DOHH2 (cell line): ENCODE results near the gene CFAP97.

Experiments used
- H3F3A ChIP-seq: fragments of 200-600 bp; sonication (generic), shearing (Covaris generic); 2 replicates; pipeline ENCODE4 v1.6.0; 2016; ENCODE audit warnings: antibody characterized with exemption, mild to moderate bottlenecking; ENCODE audit not compliant: control insufficient read depth, insufficient read depth
- H3K27ac ChIP-seq: fragments of 200-600 bp; sonication (generic); 2 replicates; pipeline ENCODE4 v1.5.1; 2014; ENCODE audit warnings: low read depth, mild to moderate bottlenecking, low read length, moderate library complexity
- H3K27me3 ChIP-seq: fragments of 200-600 bp; sonication (generic); 2 replicates; pipeline ENCODE4 v1.6.1; 2014; ENCODE audit warnings: mild to moderate bottlenecking, low read length, mixed read lengths; ENCODE audit not compliant: control insufficient read depth
- H3K36me3 ChIP-seq: fragments of 200-600 bp; sonication (generic); 2 replicates; pipeline ENCODE4 v1.6.1; 2014; ENCODE audit warnings: mild to moderate bottlenecking, low read length, moderate library complexity, mixed read lengths; ENCODE audit not compliant: control insufficient read depth
- H3K4me1 ChIP-seq: fragments of 200-600 bp; sonication (generic); 2 replicates; pipeline ENCODE4 v1.6.1; 2014; ENCODE audit warnings: mild to moderate bottlenecking, low read length, mixed read lengths; ENCODE audit not compliant: control insufficient read depth
- H3K4me2 ChIP-seq: fragments of 200-600 bp; sonication (generic); 2 replicates; pipeline ENCODE4 v1.6.0; 2014; ENCODE audit warnings: mild to moderate bottlenecking, low read length, moderate library complexity
- H3K4me3 ChIP-seq: fragments of 200-600 bp; sonication (generic); 2 replicates; pipeline ENCODE4 v1.5.1; 2014; ENCODE audit warnings: mild to moderate bottlenecking, low read length, mixed read lengths
- H3K79me2 ChIP-seq: fragments of 200-600 bp; sonication (generic); 2 replicates; pipeline ENCODE4 v1.6.1; 2014; ENCODE audit warnings: mild to moderate bottlenecking, low read length, mixed read lengths; ENCODE audit not compliant: control insufficient read depth
- H3K9me2 ChIP-seq: fragments of 200-600 bp; sonication (generic); replicated peaks from 2 replicates; pipeline ENCODE4 v1.6.1; 2014; ENCODE audit warnings: mild to moderate bottlenecking, low read length, mixed read lengths; ENCODE audit not compliant: control insufficient read depth
- H3K9me3 ChIP-seq: fragments of 200-600 bp; sonication (generic); 2 replicates; pipeline ENCODE4 v1.6.1; 2014; ENCODE audit warnings: antibody characterized with exemption, low read length, mixed read lengths; ENCODE audit not compliant: control insufficient read depth, insufficient read depth
- H4K20me1 ChIP-seq: fragments of 200-600 bp; sonication (generic); 2 replicates; pipeline ENCODE4 v1.6.0; 2014; ENCODE audit warnings: low read depth, mild to moderate bottlenecking, antibody characterized with exemption, low read length, moderate library complexity; ENCODE audit not compliant: control insufficient read depth, insufficient read depth
- EZH2phosphoT487 ChIP-seq: fragments of 200-600 bp; sonication (generic); IDR thresholded peaks from 2 replicates; pipeline ENCODE4 v1.6.1; 2017; ENCODE audit warnings: borderline replicate concordance, mild to moderate bottlenecking, antibody characterized with exemption, low read length, moderate library complexity, mixed read lengths
- TF ChIP-seq, protein P1 (sequence below): fragments of 200-600 bp; sonication (generic); IDR thresholded peaks from one replicate; pipeline ENCODE4 v1.5.1; 2014; ENCODE audit warnings: antibody characterized with exemption, mild to moderate bottlenecking, low read depth, low read length; ENCODE audit not compliant: poor library complexity, severe bottlenecking

Gene CFAP97

GRCh38 chr4:185225940-185226339 lies 22.1 kb upstream of the CFAP97 start:
- H3K4me2 ChIP-seq, result no peak overlapping the region
- H3K27ac ChIP-seq, result no peak overlapping the region
- H3K9me3 ChIP-seq, result no peaks in the 10 kb centered on the region
- H3K36me3 ChIP-seq, result peaks cover 14% of the 10 kb centered on the region
- peaks cover 96% of the 10 kb centered on the region for H3K79me2 ChIP-seq
- H3K27me3 ChIP-seq, result no peaks in the 10 kb centered on the region
- peaks cover 4% of the 10 kb centered on the region for H3K4me1 ChIP-seq
- no peaks in the 10 kb centered on the region for H3F3A ChIP-seq
- TF ChIP-seq, protein P1, sequence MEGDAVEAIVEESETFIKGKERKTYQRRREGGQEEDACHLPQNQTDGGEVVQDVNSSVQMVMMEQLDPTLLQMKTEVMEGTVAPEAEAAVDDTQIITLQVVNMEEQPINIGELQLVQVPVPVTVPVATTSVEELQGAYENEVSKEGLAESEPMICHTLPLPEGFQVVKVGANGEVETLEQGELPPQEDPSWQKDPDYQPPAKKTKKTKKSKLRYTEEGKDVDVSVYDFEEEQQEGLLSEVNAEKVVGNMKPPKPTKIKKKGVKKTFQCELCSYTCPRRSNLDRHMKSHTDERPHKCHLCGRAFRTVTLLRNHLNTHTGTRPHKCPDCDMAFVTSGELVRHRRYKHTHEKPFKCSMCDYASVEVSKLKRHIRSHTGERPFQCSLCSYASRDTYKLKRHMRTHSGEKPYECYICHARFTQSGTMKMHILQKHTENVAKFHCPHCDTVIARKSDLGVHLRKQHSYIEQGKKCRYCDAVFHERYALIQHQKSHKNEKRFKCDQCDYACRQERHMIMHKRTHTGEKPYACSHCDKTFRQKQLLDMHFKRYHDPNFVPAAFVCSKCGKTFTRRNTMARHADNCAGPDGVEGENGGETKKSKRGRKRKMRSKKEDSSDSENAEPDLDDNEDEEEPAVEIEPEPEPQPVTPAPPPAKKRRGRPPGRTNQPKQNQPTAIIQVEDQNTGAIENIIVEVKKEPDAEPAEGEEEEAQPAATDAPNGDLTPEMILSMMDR, result no peak
- no peak for TF ChIP-seq EZH2phosphoT487
- H4K20me1 ChIP-seq, result peaks cover 3% of the 10 kb centered on the region; the same call in 1 of the 2 replicates
- no peak overlapping the region for H3K4me3 ChIP-seq
- H3K9me2 ChIP-seq, result no peaks in the 10 kb centered on the region

DNA sequence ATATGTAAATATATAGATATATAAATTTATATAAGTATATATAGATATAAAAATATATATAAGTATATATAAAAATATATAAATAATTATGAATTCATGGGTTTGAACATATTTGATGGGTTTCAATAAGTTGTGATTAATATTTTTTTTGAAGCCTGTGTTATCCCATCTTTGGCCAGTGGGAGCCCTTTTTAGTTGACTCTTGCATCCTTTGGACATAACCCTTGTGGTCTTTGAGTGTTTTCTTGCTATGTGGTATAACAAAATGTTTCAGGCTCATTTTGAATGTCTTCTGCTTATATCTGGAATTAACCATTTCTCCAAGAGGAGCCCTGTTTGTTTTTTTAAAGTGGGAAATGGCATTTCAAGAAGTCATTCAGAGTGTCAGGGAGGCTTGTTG lies 20.8 kb upstream of the CFAP97 start:
- Histone ChIP-seq H3K9me2 (no peaks in the 10 kb centered on the region), H3K36me3 (peaks cover 14% of the 10 kb centered on the region), H3K4me2 (no peak overlapping the region), H3K27ac (no peak overlapping the region), H3K9me3 (no peaks in the 10 kb centered on the region), H3F3A (peaks cover 3% of the 10 kb centered on the region), H3K27me3 (no peaks in the 10 kb centered on the region), H3K4me3 (no peak overlapping the region), H4K20me1 (peaks cover 3% of the 10 kb centered on the region; the same call in 1 of the 2 replicates), H3K79me2 (peaks cover 96% of the 10 kb centered on the region), H3K4me1 (peaks cover 17% of the 10 kb centered on the region)
- TF ChIP-seq EZH2phosphoT487, result no peak
- TF ChIP-seq, protein P1, result no peak

DNA sequence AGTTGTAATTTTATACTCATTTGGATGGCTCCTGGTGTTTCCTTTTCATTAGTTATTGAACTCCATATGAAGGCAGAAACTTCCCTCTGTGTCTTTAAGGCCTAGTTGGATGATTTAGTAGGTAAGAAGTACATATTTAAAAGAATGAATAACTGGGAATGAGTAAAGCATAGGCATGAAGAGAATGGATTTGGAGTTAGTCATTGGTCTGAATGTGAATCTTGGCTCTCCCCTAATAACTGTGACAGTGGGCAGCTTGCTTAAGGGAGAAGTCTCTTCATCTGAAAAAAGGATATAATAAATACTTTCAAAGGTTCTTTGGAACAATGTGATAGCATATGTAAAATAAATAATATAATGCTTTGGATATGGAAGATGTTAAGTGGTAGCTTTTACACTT lies 18.8 kb upstream of the CFAP97 start:
- Histone ChIP-seq H3K79me2 (peaks cover 96% of the 10 kb centered on the region), H3K9me3 (no peaks in the 10 kb centered on the region), H3K9me2 (no peaks in the 10 kb centered on the region), H3F3A (peaks cover 5% of the 10 kb centered on the region), H3K27ac (no peak overlapping the region), H3K4me3 (no peak overlapping the region), H3K4me1 (peaks cover 37% of the 10 kb centered on the region), H3K27me3 (no peaks in the 10 kb centered on the region), H3K4me2 (no peak overlapping the region), H4K20me1 (peaks cover 3% of the 10 kb centered on the region; the same call in 1 of the 2 replicates), H3K36me3 (peaks cover 14% of the 10 kb centered on the region)
- TF ChIP-seq EZH2phosphoT487, result no peak
- TF ChIP-seq, protein P1, result no peak
